HCEC 1CT (cell line): ENCODE results near the gene TCF7.
"Not testable (repeated sequence)": the region's sequence is repeated elsewhere in the genome, so short reads cannot be mapped to it uniquely, and the experiment has no call there.

Source experiments
- DNase-seq: peaks from one replicate; pipeline ENCODE4 v3.0.0-alpha.2; 2017

The TCF7 gene

GRCh38 chr5:134145779-134146581 is 31.5 kb downstream of the TCF7 start:
- DNase-seq: peak; percentile 56

GRCh38 chr5:134146651-134147518 is 32.4 kb downstream of the TCF7 start:
- peak; percentile 5 for DNase-seq

DNA sequence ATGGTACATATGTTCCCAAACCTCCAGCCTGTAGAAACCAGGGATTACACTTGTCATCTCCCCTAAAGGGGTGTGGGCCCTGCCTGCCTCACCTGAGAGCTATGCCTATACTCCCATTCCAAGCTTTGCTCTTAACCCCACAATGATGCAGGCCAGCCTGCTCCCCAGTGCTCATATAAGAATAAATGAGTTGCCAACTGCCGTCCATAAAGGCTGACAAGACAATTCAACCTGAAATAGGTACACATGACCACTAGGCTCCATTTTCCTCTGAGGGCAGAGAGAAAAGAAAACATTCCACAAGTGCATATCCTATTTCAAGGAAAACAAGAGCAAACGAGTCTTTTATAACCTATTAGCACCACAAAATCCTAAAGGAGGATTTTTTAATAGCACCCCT is 33.8 kb downstream of the TCF7 start:
- DNase-seq: no peak

GRCh38 chr5:134148986-134149539 is 34.6 kb downstream of the TCF7 start:
- DNase-seq: no peak

- no peak for DNase-seq
Observed at GRCh38 chr5:134149571-134150303, 35.3 kb downstream of the TCF7 start.

- no peak for DNase-seq
Observed at GRCh38 chr5:134151723-134152122, 37.2 kb downstream of the TCF7 start.

DNA sequence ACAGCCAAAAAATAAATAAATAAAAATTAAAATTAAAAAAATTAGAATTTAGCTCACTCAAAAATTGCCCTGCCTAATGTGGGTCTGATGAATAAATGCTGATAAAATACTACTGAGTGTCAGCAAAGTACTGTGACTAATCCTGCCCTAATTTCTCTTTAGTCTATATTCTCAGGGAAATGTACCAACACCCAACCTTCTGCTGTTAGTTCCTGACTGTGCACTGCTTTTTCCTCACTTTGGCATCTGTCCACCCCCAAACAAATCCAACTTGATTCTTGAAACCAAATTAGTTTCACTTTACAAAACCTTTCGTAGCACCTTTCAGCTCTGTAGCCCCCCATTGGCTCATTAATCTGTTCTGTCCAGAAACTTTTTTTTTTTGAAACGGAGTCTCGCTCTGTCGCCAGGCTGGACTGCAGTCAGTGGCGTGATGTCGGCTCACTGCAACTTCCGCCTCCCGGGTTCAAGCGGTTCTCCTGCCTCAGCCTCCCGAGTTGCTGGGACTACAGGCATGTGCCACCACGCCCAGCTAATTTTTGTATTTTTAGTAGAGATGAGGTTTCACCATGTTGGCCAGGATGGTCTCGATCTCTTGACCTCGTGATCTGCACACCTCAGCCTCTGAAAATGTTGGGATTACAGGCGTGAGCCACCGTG is 37.8 kb downstream of the TCF7 start:
- not testable (repeated sequence) for DNase-seq

- no peak for DNase-seq
Observed at GRCh38 chr5:134153241-134153640, 38.8 kb downstream of the TCF7 start.

DNA sequence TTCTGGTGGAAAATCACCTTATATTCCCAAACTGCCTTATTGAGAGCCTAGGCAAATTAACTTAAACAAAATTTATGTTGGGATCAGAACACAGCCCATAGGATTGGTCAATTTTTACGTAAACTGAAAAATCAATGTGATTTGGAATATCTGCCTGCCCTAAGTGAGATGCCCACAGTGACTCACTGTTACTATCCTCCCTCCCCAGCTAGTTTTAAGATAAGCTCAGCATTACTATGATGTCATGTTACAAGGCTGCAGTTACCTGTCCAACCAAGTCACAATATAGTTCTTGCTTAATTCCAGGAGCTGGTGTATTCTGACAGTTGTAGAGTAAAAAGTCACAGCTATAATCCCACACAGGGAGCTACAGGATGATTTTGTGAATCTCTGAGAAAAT is 39.2 kb downstream of the TCF7 start:
- DNase-seq: no peak

DNA sequence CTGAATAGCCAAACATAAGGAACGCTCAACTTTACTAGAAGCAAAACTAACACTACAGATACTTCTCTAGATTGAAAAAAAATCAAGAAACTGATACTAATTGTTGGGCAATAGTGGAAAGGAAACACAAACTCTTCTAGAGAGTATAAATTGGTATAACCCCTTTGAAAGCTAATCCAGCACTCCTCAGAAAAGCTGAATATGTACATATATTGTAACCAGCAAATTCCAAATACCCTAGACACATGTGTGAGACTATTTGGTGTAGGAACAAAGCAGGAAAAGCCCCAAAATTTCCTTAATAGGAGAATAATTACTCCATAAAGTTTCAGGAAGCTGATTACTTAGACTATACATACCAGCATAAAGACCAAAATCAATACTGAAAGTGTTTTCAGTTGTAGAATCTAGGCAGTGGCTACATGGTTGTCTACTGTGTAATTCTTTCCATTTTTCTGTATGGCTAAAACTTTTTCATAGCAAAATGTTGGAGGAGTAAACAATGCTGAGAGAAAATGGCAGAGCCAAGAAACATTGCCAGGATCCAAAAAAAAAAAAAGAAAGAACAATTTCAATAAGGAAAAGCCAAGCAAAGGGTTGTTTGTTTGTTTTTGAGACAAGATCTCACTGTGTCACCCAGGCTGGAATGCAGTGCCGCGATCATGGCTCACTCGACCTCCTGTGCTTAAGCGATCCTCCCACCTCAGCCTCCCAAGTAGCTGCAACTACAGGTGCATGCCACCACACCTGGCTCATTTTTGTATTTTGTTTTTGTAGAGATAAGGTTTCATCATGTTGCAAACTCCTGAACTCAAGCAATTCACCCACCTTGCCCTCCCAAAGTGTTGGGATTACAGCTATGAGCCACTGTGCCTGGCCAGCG is 47.3 kb downstream of the TCF7 start:
- no peak for DNase-seq

DNA sequence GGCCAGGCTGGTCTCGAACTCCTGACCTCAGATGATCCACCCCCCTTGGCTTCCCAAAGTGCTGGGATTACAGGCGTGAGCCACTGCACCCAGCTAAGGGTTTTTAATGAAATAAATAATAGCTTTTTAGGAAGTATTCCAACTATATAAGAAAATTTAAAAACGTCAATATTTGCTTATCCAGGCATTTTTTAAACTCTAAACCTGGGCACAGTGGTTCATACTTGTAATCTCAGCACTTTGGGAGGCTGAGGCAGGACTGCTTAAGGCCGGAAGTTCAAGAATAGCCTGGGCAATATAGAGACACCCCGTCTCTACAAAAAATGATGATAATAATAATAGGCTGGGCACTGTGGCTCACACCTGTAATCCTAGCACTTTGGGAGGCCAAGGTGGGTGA is 48.1 kb downstream of the TCF7 start:
- DNase-seq: no peak

DNA sequence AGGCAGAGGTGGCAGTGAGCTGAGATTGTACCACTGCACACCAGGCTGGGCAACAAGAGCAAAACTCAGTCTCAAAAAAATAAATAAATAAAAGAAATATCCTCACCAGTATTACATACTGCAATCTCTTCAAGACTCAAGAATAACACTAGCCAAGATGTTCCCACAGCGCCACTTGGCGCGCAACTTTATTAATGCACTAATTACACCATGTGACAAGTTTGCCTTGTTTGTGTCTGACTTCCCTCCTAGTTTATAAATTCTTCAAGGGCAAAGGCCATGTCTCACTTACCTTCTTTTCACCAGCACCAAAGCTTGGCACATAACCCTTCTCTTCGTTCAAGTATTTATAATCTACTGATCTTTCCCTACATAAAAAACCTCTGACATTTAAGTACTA is 57.5 kb downstream of the TCF7 start:
- DNase-seq: no peak

- peak; percentile 67 for DNase-seq
Observed at GRCh38 chr5:134174841-134175839, 60.7 kb downstream of the TCF7 start.

DNA sequence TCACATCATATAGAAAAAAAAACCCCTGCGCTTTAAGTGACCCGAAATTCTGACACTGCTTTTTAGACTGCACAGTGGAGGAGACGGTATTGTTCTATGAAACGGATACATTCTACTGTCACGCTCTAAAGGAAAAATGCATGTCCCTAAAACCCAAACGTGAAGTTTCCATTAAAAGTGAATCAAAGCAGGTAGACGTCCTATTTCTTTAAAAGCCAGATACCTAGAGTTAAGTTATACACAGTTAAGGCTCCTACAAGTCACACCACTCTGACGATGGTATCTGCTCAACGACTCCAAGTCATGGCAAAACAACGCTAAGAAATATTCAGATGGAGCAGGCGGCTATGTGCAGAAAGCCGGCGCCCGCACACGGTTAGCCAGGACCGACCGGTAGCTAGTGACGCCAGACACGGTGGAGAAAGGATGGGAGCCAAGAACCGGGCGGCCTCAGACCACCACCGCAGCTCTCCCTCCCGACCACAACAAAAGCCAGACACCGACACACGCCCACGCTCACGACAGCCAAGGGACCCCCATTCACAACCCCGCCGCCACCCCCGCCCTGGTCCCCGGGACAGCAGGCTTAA is 61.5 kb downstream of the TCF7 start:
- DNase-seq: peak; percentile 21

DNA sequence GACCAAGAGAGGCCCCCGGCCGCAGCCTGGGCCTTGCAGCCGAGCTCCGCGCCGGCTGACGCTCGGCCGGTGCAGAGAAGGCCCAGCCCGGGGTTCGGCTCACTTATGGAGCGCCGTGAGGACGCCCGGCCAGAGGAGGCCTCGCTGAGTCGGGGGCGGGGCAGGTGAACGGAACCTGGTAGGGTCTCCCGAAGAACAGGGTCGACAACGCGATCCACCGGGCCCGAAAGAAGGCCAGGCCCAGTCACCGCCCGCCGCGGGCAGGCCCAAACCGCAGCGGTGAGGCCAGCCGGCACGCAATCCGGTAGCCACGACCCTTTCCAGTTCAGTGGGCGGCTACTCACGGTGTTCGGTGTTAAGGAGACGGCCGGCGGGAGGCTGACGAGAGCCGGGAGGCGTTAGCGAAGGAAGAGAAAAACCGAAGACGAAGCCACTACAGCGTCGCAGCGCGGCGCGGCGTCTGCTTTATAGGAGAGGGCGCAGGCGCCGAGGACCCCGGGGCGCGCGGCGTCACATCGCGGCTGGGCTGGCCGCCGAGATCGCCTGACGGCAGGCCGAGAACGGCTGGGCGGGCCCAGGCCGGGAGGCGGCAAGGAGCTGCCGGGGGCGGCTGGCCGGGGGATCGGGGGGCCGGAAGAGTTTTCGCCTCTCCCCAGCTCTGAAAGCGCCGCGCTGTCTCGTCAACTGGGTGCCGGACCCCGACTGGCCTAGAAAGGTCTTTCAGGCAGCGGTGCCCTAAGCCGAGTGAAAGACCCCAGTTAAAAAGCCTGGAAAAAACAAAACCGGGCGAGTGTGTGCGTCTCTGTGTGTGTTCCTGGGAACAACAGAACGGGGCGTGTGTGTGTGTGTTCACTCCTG is 62.3 kb downstream of the TCF7 start, which contains the start of gene SKP1:
Gene SKP1 (minus strand): TSS at position 440 of the 858 bp plus-strand sequence. CDS start 2,928 bp downstream, outside the sequence.
- peak; percentile 77 for DNase-seq

DNA sequence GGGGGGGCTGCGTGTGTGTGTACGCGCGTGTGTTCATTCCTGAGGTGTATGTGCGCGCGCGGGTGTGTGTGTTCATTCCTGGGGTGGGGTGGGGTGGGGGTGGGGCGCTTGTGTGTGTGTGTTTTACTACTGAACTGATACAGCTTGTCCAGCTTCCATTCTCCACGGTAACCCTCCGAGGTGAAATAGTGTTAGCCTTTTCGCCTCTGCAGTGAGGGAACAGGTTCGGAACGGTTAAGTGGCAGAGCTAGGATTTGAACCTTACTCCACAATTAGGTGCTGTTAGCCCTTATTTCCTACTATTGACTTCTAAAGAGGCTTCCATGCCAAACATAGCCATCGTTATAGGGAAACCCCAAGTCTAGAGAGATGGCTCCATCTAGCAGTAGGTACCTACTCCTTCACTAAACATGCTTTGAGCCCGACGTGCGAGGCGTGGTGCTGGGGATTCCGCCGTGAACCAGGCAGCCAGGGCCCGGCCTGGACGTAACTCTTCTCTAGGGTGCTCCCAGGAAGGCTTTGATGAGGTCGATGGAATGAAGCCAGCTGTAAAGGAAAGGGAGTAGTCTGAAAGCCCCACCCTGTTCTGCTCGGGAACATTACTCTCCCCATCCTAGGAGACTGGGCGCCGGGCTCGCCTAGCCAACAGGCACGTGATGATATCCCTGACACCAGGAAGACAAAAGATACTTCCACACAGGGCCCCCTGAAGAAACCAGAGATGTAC is 63.1 kb downstream of the TCF7 start:
- peak; percentile 17 for DNase-seq

GRCh38 chr5:134178096-134178419 is 63.6 kb downstream of the TCF7 start:
- DNase-seq: no peak

- DNase-seq: no peak
Observed at GRCh38 chr5:134183481-134183880, 69.0 kb downstream of the TCF7 start.
